HCT116 (cell line): Measurements from ENCODE around the gene RCBTB2. TPM values are rescaled to one million over a fixed set of nuclear protein-coding genes. Genes with fewer than 3 reads are reported as not detected.

Experiments
- ATAC-seq: fragments of 200-7000 bp; cut with Tn5 transposase; 2 replicates; pipeline ENCODE4 v1.9.1; 2020; ENCODE audit warnings: mild to moderate bottlenecking, moderate library complexity
- BruUV-seq: library from RNA; stranded (reverse); fragments of 400-500 nt; replicated peaks from 2 replicates; lab custom pipeline; 2021; lab: Mats Ljungman, UMichigan
- CTCF ChIA-PET: fragments of 300-600 bp; sonication (Branson Sonifier 250); formaldehyde crosslinking; loops from one replicate; lab custom pipeline; 2021; ENCODE audit warnings: antibody characterized with exemption; lab: Charles Lee
- POLR2A ChIA-PET: fragments of 300-600, 350-600 bp; sonication (Branson Sonifier 250); formaldehyde crosslinking; loops from one replicate; lab custom pipeline; 2021; ENCODE audit warnings: antibody characterized with exemption; lab: Charles Lee
- RAD21 ChIA-PET, 2 experiments: fragments of 300-600 bp; sonication (Branson Sonifier 250); formaldehyde crosslinking; loops; one replicate each; lab custom pipeline; 2023; ENCODE audit warnings: low total read pairs in 2 of 2; ENCODE audit not compliant: uncharacterized antibody in 2 of 2, unreplicated experiment in 2 of 2, low non-redundant PET in 1 of 2; lab: Charles Lee
- DNase-seq: peaks from one replicate; pipeline ENCODE4 v3.0.0-alpha.2; 2010; ENCODE audit warnings: low read depth, low spot score
- H2AFZ ChIP-seq: fragments of 200-600 bp; shearing (Covaris generic), sonication (generic); 2 replicates; pipeline ENCODE4 v1.6.1; 2017; ENCODE audit warnings: low read depth, mixed run types, mixed read lengths, antibody characterized with exemption, low read length; ENCODE audit not compliant: poor library complexity, severe bottlenecking
- H3K27ac ChIP-seq: 2 replicates; pipeline ENCODE4 v1.5.1; 2012; ENCODE audit warnings: low read depth, low read length
- H3K27me3 ChIP-seq: fragments of 200-600 bp; sonication (generic); 2 replicates; pipeline ENCODE4 v1.6.1; 2016; ENCODE audit warnings: mixed run types, low read length, mixed read lengths; ENCODE audit not compliant: insufficient read depth
- H3K36me3 ChIP-seq, 2 experiments: fragments of 200-500 bp in 1 of 2; fragments of 200-600 bp in 1 of 2; sonication (Bioruptor generic) in 1 of 2; sonication (generic) in 1 of 2; 2 replicates each; pipeline versions ENCODE4 v1.5.1 to v1.6.1; 2014 to 2016; ENCODE audit warnings: low read length in 2 of 2, inconsistent platforms in 1 of 2, mixed read lengths in 1 of 2, mixed run types in 1 of 2; ENCODE audit not compliant: insufficient read depth in 2 of 2, control insufficient read depth in 1 of 2
- H3K4me1 ChIP-seq, 2 experiments: fragments of 200-600 bp in 1 of 2; sonication (generic) in 1 of 2; 2 replicates each; pipeline versions ENCODE4 v1.5.1 to v1.6.1; 2012 to 2017; ENCODE audit warnings: low read length in 2 of 2, inconsistent platforms in 1 of 2, mild to moderate bottlenecking in 1 of 2, mixed read lengths in 1 of 2, mixed run types in 1 of 2, moderate library complexity in 1 of 2; ENCODE audit not compliant: insufficient read depth in 2 of 2, control insufficient read depth in 1 of 2
- H3K4me2 ChIP-seq: fragments of 200-600 bp; sonication (generic); 2 replicates; pipeline ENCODE4 v1.6.1; 2017; ENCODE audit warnings: mixed run types, low read length, mixed read lengths
- H3K4me3 ChIP-seq, 2 experiments: fragments of 200-600 bp in 1 of 2; sonication (generic) in 1 of 2; replicated peaks in 1 of 2; 2 replicates each; pipeline ENCODE4 v1.5.1; 2011 to 2016; ENCODE audit warnings: low read length in 2 of 2, control low read depth in 1 of 2, low read depth in 1 of 2, mild to moderate bottlenecking in 1 of 2, mixed read lengths in 1 of 2, mixed run types in 1 of 2
- H3K79me2 ChIP-seq: fragments of 200-600 bp; sonication (generic); 2 replicates; pipeline ENCODE4 v1.6.1; 2017; ENCODE audit warnings: mild to moderate bottlenecking, mixed run types, low read length, moderate library complexity, mixed read lengths; ENCODE audit not compliant: insufficient read depth
- H3K9ac ChIP-seq: fragments of 200-600 bp; sonication (generic); 2 replicates; pipeline ENCODE4 v1.6.1; 2016; ENCODE audit warnings: low read length, mixed read lengths
- H3K9me2 ChIP-seq: fragments of 200-600 bp; sonication (generic), shearing (Covaris generic); 2 replicates; pipeline ENCODE4 v1.6.1; 2017; ENCODE audit warnings: mixed run types, mild to moderate bottlenecking, moderate library complexity; ENCODE audit not compliant: insufficient read depth
- H3K9me3 ChIP-seq, 2 experiments: fragments of 200-500 bp in 1 of 2; fragments of 200-600 bp in 1 of 2; sonication (Bioruptor generic) in 1 of 2; sonication (generic) in 1 of 2; 2 replicates each; pipeline ENCODE4 v1.6.1; 2014 to 2017; ENCODE audit warnings: low read length in 2 of 2, mixed read lengths in 2 of 2, inconsistent platforms in 1 of 2, low read depth in 1 of 2, mild to moderate bottlenecking in 1 of 2, mixed run types in 1 of 2, moderate library complexity in 1 of 2; ENCODE audit not compliant: control insufficient read depth in 1 of 2, insufficient read depth in 1 of 2
- H4K20me1 ChIP-seq: fragments of 200-600 bp; sonication (generic), shearing (Covaris generic); 2 replicates; pipeline ENCODE4 v1.6.1; 2017; ENCODE audit warnings: mixed run types, mild to moderate bottlenecking, moderate library complexity; ENCODE audit not compliant: insufficient read depth
- EGR1 ChIP-seq: IDR thresholded peaks from 2 replicates; pipeline ENCODE4 v1.6.1; 2012; ENCODE audit warnings: low read depth
- ELF1 ChIP-seq: IDR thresholded peaks from 2 replicates; pipeline ENCODE4 v1.6.1; 2012; ENCODE audit warnings: low read depth, borderline replicate concordance
- RAD21 ChIP-seq: IDR thresholded peaks from 2 replicates; pipeline ENCODE4 v1.6.1; 2012; ENCODE audit warnings: low read depth, mild to moderate bottlenecking
- REST ChIP-seq: IDR thresholded peaks from 2 replicates; pipeline ENCODE4 v1.6.1; 2012; ENCODE audit warnings: low read depth
- SP1 ChIP-seq: IDR thresholded peaks from 2 replicates; pipeline ENCODE4 v1.6.1; 2012; ENCODE audit warnings: low read depth
- YY1 ChIP-seq: IDR thresholded peaks from 2 replicates; pipeline ENCODE4 v1.6.1; 2011; ENCODE audit warnings: low read length, low read depth, moderate library complexity, mild to moderate bottlenecking; ENCODE audit not compliant: insufficient replicate concordance; ENCODE audit errors: extremely low read depth
- ZFX ChIP-seq: fragments of 450-650 bp; IDR thresholded peaks from 2 replicates; pipeline ENCODE4 v1.6.1; 2017
- ZNF274 ChIP-seq: fragments of 200-500 bp; sonication (Bioruptor generic); IDR thresholded peaks from 2 replicates; pipeline ENCODE4 v1.6.1; 2014; ENCODE audit warnings: mild to moderate bottlenecking, low read depth, low read length, inconsistent platforms
- intact Hi-C: fragments of 100-400 bp; cut with micrococcal nuclease; formaldehyde crosslinking; loops from 2 replicates; pipeline ENCODE4 v1.10.0; 2022
- total RNA-seq: library from RNA; stranded (reverse); gene quantifications from one replicate; pipeline ENCODE4 v1.2.1, GENCODE V29; 2021; ENCODE audit not compliant: unreplicated experiment

RCBTB2 gene
- total RNA-seq, 1 experiment from 2014 or later, result 1.3 TPM

- no peaks in the 10 kb centered on the region for H3K9me2 ChIP-seq
- RAD21 ChIA-PET, result no interaction called here
- intact Hi-C loops, result no loop called here
- POLR2A ChIA-PET, result no interaction called here
- no peaks in the 10 kb centered on the region for H3K9me3 ChIP-seq
- DNase-seq, result no peak
- no peak overlapping the region for H3K27ac ChIP-seq
- H3K79me2 ChIP-seq, result no peaks in the 10 kb centered on the region
- H3K36me3 ChIP-seq, result no peaks in the 10 kb centered on the region
- CTCF ChIA-PET, result no interaction called here
- H3K27me3 ChIP-seq, result no peaks in the 10 kb centered on the region
- BruUV-seq, result no TSS peak
- H4K20me1 ChIP-seq, result no peaks in the 10 kb centered on the region
- no peak overlapping the region for H3K9ac ChIP-seq
- TF ChIP-seq ZNF274 (no peak), SP1 (no peak), ZFX (no peak)
- H3K4me1 ChIP-seq, result no peaks in the 10 kb centered on the region
- ATAC-seq, result no peak
- no peak overlapping the region for H2AFZ ChIP-seq
- H3K4me2 ChIP-seq, result no peak overlapping the region
- no peak overlapping the region for H3K4me3 ChIP-seq
Observed at GRCh38 chr13:48486362-48486761, 46.5 kb downstream of the RCBTB2 start.

- ATAC-seq, result no peak
- H3K4me3 ChIP-seq, result no peak overlapping the region
- ChIA-PET CTCF (no interaction called here), RAD21 (no interaction called here), POLR2A (no interaction called here)
- TF ChIP-seq ELF1, result no peak
- TF ChIP-seq, all 23 proteins: peak for 0
- Histone ChIP-seq H3K36me3 (no peaks in the 10 kb centered on the region), H3K79me2 (no peaks in the 10 kb centered on the region), H3K27ac (no peak overlapping the region), H3K9me3 (no peaks in the 10 kb centered on the region), H4K20me1 (no peaks in the 10 kb centered on the region), H3K4me2 (no peak overlapping the region), H3K27me3 (no peaks in the 10 kb centered on the region), H2AFZ (no peak overlapping the region), H3K4me1 (no peaks in the 10 kb centered on the region), H3K9me2 (no peaks in the 10 kb centered on the region), H3K9ac (no peak overlapping the region)
- intact Hi-C loops, result no loop called here
- DNase-seq, result no peak
- BruUV-seq, result no TSS peak
Observed at GRCh38 chr13:48485432-48485831, 47.4 kb downstream of the RCBTB2 start.

GRCh38 chr13:48483575-48483974 lies 49.3 kb downstream of the RCBTB2 start:
- no peaks in the 10 kb centered on the region for H3K79me2 ChIP-seq
- CTCF ChIA-PET, result no interaction called here
- no peaks in the 10 kb centered on the region for H4K20me1 ChIP-seq
- no peak for TF ChIP-seq RAD21
- TF ChIP-seq YY1, result no peak
- TF ChIP-seq ZNF274, result no peak
- TF ChIP-seq REST, result no peak
- no peak for TF ChIP-seq EGR1
- no peak for TF ChIP-seq SP1
- TF ChIP-seq, all 23 proteins: peak for 0
- no peak overlapping the region for H3K9ac ChIP-seq
- no peak overlapping the region for H3K27ac ChIP-seq
- ChIA-PET RAD21 (no interaction called here), POLR2A (no interaction called here)
- H3K4me1 ChIP-seq, result no peaks in the 10 kb centered on the region
- DNase-seq, result no peak
- intact Hi-C loops, result no loop called here
- H3K36me3 ChIP-seq, result no peaks in the 10 kb centered on the region
- no peaks in the 10 kb centered on the region for H3K27me3 ChIP-seq
- BruUV-seq, result no TSS peak
- no peak overlapping the region for H3K4me3 ChIP-seq
- H2AFZ ChIP-seq, result no peak overlapping the region
- ATAC-seq, result no peak
- H3K4me2 ChIP-seq, result no peak overlapping the region
- no peaks in the 10 kb centered on the region for H3K9me2 ChIP-seq
- no peaks in the 10 kb centered on the region for H3K9me3 ChIP-seq
